B cell (primary cell): ENCODE measurements around the gene TMPRSS13.

ENCODE experiments used
- EZH2 ChIP-seq: IDR thresholded peaks from 2 replicates; pipeline ENCODE4 v1.6.1; 2012; ENCODE audit warnings: borderline replicate concordance, low read depth, mild to moderate bottlenecking, moderate library complexity, low read length; ENCODE audit not compliant: insufficient read depth, poor library complexity, severe bottlenecking
- TF ChIP-seq, protein P1 (sequence below): fragments of 200-600 bp; IDR thresholded peaks from one replicate; pipeline ENCODE4 v1.8.0; 2022; ENCODE audit warnings: antibody characterized with exemption, mild to moderate bottlenecking

DNA sequence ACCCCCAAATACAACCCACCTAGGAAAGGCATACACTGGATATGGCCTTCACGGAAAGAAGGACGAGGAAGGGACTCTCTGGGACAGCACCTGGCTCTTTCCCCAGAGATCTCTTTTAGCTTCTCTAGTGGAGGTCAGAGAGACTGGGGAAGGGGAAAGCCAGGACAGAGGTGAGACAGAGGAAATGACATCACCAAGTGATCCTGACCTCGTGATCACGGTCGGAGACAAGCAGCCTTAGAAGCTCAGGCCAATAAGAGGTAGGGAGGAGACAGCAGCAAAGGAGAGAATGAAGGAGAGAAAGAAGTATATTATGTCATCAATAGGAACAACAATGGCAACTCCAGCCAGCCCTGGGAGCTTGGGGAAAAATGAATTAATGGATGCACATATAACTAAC is 15.4 kb upstream of the TMPRSS13 start:
- TF ChIP-seq, protein P1, sequence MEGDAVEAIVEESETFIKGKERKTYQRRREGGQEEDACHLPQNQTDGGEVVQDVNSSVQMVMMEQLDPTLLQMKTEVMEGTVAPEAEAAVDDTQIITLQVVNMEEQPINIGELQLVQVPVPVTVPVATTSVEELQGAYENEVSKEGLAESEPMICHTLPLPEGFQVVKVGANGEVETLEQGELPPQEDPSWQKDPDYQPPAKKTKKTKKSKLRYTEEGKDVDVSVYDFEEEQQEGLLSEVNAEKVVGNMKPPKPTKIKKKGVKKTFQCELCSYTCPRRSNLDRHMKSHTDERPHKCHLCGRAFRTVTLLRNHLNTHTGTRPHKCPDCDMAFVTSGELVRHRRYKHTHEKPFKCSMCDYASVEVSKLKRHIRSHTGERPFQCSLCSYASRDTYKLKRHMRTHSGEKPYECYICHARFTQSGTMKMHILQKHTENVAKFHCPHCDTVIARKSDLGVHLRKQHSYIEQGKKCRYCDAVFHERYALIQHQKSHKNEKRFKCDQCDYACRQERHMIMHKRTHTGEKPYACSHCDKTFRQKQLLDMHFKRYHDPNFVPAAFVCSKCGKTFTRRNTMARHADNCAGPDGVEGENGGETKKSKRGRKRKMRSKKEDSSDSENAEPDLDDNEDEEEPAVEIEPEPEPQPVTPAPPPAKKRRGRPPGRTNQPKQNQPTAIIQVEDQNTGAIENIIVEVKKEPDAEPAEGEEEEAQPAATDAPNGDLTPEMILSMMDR: no peak
- no peak for TF ChIP-seq EZH2
